Activated CD8-positive, alpha-beta memory T cell treated with anti-CD3 and anti-CD28 coated beads for 36 hours (primary cell): Measurements from ENCODE around the gene DACT1. TPM values are rescaled to one million over a fixed set of nuclear protein-coding genes. Genes with fewer than 3 reads are reported as not detected.
"Not testable (repeated sequence)": the region's sequence is repeated elsewhere in the genome, so short reads cannot be mapped to it uniquely, and the experiment has no call there.

Experiments
- CTCF ChIA-PET: fragments of 350-600 bp; sonication (Branson Sonifier 250); formaldehyde crosslinking; loops from one replicate; lab custom pipeline; 2021; ENCODE audit warnings: antibody characterized with exemption; lab: Charles Lee
- POLR2A ChIA-PET: fragments of 350-600 bp; sonication (Branson Sonifier 250); formaldehyde crosslinking; loops from one replicate; lab custom pipeline; 2021; ENCODE audit warnings: antibody characterized with exemption; lab: Charles Lee
- total RNA-seq, 2 experiments: library from RNA; stranded (reverse); gene quantifications; one replicate each; pipeline ENCODE4 v1.2.3, GENCODE V29; 2021

The DACT1 gene, protein sequence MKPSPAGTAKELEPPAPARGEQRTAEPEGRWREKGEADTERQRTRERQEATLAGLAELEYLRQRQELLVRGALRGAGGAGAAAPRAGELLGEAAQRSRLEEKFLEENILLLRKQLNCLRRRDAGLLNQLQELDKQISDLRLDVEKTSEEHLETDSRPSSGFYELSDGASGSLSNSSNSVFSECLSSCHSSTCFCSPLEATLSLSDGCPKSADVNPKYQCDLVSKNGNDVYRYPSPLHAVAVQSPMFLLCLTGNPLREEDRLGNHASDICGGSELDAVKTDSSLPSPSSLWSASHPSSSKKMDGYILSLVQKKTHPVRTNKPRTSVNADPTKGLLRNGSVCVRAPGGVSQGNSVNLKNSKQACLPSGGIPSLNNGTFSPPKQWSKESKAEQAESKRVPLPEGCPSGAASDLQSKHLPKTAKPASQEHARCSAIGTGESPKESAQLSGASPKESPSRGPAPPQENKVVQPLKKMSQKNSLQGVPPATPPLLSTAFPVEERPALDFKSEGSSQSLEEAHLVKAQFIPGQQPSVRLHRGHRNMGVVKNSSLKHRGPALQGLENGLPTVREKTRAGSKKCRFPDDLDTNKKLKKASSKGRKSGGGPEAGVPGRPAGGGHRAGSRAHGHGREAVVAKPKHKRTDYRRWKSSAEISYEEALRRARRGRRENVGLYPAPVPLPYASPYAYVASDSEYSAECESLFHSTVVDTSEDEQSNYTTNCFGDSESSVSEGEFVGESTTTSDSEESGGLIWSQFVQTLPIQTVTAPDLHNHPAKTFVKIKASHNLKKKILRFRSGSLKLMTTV
- under 1 TPM; 0.48 TPM for total RNA-seq

- ChIA-PET CTCF (no interaction called here), POLR2A (interaction anchor here (0.6 kb wide), 1 partner anchor 215 kb away, joined by 7 read pairs; no protein-coding TSS in a partner anchor)
These were observed at the start of gene DACT1 for GRCh38 chr14:58637391-58638230. TSS of gene DACT1 (plus strand) at chr14:58637962. CDS start at chr14:58638203, 241 bp downstream.

DNA sequence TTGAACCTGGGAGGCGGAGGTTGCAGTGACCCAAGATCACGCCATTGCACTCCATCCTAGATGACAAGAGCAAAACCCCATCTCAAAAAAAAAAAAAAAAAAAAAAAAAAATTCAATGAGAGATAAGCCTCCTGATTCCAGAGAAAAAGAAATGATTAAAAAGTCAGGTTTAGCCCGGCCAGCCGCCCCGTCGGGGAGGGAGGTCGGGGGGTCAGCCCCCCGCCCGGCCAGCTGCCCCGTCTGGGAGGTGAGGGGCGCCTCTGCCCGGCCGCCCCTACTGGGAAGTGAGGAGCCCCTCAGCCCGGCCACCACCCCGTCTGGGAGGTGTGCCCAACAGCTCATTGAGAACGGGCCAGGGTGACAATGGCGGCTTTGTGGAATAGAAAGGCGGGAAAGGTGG lies 49.4 kb upstream of the DACT1 start:
- CTCF ChIA-PET, POLR2A ChIA-PET: not testable (repeated sequence)

DNA sequence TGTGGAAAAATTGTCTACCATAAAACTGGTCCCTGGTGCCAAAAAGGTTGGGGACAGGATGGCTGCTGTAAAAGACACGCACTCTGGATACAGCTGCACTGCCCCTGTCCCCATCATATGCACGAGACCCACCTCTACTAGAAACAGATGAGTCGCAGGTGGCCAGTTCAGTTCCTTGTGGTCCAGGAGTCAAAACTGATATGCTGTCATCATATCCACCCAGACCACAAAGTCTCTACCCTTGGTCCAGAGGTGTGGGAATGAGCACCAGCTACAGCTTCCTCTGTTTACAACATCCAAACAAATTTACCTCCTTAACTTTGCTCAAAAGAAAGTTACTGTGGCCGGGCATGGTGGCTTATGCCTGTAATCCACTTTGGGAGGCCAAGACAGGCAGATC lies 43.8 kb upstream of the DACT1 start:
- POLR2A ChIA-PET: no interaction called here

DNA sequence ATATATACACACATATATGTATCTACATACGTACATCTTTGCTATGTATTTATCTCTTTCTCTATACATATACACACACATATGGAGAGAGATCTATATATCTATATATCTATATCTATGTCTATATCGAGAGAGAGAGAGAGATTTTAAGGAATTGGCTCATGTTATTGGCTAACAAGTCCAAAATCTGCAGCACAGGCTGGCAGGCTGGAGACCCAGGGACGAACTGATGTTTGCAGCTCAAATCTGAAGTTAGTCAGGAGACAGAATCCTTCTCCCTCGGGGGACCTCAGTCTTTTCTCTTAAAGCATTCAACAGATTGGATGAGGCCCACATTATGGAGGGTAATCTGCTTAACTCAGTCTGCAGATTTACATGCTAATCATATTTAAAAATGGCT lies 40.7 kb upstream of the DACT1 start:
- CTCF ChIA-PET: no interaction called here
- POLR2A ChIA-PET: interaction anchor here (0.6 kb wide), 1 partner anchor 430 kb away, joined by 3 read pairs; no protein-coding TSS in a partner anchor

More for the DNA sequence above, 43.8 kb upstream of the DACT1 start:
- CTCF ChIA-PET: no interaction called here

DNA sequence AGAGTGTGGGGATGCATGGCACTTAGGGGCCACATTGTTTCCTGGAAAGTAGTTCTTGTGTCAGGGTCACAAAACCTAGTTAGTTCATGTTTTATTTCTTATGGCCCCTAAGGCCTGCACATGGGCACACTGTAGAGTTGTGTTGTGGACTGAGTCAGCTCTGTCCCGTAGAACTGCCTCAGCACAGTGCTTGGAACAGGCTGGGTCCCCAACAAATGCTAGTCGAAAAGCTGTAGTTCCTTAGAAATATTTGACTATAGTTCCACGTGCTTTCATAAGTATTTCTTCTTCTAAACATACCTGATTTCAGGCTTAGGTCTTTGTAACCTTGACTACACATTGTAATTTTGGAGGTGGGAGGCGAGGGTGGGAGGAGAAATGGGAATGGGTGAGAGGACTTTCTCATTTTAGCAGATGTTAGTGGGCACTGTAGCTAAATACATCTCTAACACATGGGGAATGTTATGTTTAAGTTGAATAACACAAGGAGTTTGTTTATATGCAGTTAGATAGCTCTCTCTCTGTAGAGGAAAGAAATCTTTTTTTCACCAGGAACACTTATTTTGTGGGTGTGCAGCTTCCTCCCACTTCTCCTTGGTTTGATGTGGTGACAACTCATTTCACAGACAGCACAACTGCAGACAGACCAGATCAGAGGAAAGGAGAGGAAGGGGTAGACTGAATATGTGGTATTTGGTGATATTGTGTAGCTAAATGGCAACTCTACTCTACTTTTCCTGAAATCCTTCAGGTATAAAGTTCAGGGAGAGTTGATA lies 39.5 kb upstream of the DACT1 start:
- ChIA-PET CTCF (no interaction called here), POLR2A (no interaction called here)

DNA sequence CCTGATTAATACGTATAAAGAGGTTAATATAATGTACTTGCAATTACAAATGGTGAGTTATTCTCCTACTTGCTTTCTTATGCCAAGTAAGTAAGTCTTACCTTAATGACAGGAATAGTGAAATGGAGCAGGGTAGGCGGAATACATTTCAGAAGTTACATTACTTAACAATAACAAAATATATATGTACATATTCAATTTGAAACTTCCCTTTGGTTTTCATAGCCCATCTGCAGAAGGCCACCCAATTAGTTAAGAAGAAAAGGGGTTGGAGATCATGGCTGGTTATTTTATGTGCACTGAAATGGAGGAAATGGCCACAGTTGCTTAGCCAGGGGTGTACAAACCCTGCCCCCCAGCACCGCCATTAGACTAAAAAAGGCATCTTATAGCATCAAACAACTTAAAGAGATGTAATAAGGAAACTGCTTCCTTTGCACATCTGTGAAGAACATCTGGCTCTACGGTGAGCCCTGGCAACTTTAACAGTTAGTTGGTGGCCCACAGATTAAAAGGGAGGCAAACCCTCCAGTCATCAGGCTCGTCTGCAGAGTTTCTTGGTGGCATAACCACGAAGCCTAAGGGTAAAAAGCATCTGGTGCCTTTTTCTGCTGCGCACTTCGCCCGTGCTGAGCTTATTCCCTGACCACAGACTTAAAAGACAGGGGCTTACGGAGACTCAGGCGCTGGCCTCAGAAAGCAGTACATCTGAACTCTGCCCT lies 38.8 kb upstream of the DACT1 start:
- ChIA-PET CTCF (no interaction called here), POLR2A (no interaction called here)

- CTCF ChIA-PET: no interaction called here
- POLR2A ChIA-PET: no interaction called here
These were observed 38.1 kb upstream of the DACT1 start for GRCh38 chr14:58599707-58600106.

- ChIA-PET CTCF (no interaction called here), POLR2A (no interaction called here)
These were observed 32.3 kb upstream of the DACT1 start for GRCh38 chr14:58605465-58605864.

- CTCF ChIA-PET: no interaction called here
- POLR2A ChIA-PET: no interaction called here
These were observed 30.4 kb upstream of the DACT1 start for GRCh38 chr14:58607131-58607951.

DNA sequence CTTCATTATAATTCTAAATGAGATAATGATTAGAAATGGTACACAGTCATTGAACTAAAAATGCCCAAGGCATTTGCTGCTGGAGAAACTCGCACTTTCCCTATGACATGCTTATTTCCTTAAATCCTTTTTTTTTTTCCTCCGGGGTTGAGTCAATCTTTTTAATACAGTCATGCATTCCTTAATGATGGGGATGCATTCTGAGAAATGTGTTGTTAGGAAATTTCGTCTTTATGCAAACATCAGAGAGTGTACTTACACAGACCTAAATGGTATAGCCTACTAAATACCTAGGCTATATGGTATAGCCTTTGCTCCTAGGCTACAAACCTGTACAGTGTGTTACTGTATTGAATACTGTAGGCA lies 29.8 kb upstream of the DACT1 start:
- ChIA-PET CTCF (no interaction called here), POLR2A (no interaction called here)

- CTCF ChIA-PET: no interaction called here
- POLR2A ChIA-PET: no interaction called here
These were observed 20.1 kb upstream of the DACT1 start for GRCh38 chr14:58617619-58618018.

GRCh38 chr14:58620011-58620410 lies 17.8 kb upstream of the DACT1 start:
- POLR2A ChIA-PET: no interaction called here

GRCh38 chr14:58625438-58625837 lies 12.3 kb upstream of the DACT1 start:
- ChIA-PET POLR2A (no interaction called here), CTCF (no interaction called here)

More at GRCh38 chr14:58620011-58620410, 17.8 kb upstream of the DACT1 start:
- CTCF ChIA-PET: no interaction called here

DNA sequence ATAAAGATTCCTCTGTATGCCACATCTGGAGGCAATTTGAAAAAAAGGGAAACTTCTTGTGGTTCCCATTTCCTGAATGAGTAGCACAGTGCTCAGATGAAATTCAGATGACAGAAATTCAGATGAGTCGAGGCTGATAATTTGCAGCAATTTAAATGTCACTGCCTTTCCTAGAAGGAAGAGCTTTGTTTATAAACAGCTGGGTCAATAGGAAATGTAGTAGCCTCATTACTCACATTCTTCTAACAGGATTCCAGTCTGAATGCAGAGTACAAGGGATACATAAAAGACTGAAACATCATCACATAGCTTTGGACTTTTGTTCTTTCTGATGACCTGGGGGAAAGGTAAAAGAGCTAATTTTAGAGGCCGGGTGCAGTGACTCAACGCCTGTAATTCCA lies 11.3 kb upstream of the DACT1 start:
- ChIA-PET POLR2A (no interaction called here), CTCF (no interaction called here)

DNA sequence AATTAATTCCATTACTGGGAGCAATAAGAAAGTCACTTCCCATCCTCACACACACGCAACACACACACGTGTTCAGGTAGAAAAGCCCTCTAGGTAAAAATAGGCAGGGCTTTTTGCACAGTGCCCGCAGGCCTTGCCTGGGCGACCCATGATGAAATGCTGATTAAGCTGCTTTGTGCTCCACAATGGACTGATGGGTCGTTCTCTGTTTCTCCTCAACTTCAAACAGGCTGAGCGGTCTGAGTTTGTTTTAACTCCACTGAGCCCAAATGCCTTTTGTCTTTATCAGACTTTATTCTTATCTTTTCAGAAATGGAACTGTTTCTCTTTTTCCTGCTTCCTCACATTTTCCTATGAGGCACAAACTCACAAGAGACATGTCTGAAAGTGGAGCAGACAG lies 9.4 kb upstream of the DACT1 start:
- POLR2A ChIA-PET: no interaction called here
- CTCF ChIA-PET: no interaction called here

DNA sequence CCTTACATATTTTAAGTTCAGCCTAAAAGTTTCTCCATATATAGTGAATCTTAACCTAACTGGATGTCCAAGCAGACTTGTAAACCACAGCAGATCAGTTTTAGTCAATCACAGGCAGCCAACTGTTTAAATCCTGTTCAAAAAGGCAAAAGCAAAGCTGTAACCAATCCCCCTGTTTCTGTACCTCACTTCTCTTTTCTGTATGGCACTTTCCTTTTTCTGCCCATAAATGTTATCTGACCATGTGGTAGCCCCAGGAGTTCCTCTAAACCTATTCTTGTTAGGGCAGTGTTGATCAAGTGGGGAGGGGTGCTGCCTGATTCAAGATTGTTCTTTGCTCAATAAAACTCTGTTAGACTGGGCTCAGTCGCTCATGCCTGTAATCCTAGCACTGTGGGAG lies 8.5 kb upstream of the DACT1 start:
- CTCF ChIA-PET: no interaction called here
- POLR2A ChIA-PET: no interaction called here

DNA sequence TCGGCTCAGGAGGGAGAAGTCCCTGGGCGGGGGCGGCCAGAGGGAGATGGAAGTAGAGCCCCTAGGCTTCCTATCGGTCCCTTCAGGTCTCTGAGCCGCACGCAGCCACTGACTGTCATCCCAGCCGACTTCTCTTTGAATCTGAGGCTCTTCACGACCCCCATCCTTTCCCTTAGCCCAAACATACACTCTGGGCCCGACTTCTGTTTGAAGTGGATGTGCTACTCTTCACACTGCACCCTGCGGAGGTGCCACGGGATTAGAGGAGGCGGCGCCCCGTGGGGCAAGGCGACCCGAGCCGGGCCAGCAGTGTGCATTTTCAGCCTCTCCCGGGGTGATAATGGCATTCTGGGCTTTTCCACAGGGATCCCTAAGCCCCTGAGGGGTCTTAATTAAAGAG lies 6.0 kb upstream of the DACT1 start:
- CTCF ChIA-PET: no interaction called here
- POLR2A ChIA-PET: no interaction called here

- ChIA-PET POLR2A (no interaction called here), CTCF (interaction anchor here (0.7 kb wide), 1 partner anchor 60 kb away, joined by 4 read pairs; no protein-coding TSS in a partner anchor)
These were observed 3.9 kb upstream of the DACT1 start for GRCh38 chr14:58633831-58634230.
